K562 (cell line): ENCODE data around the gene AK4. TPM values are rescaled to one million over a fixed set of nuclear protein-coding genes. Genes with fewer than 3 reads are reported as not detected.
A peak's percentile ranks its signal among the peaks of the same experiment; 100 is the strongest.

Source experiments
- AFF1 ChIP-seq, 2 experiments: fragments of 450-650 bp; IDR thresholded peaks; 2 replicates each; pipeline ENCODE4 v1.6.1; 2018; ENCODE audit warnings: mild to moderate bottlenecking in 2 of 2, low read depth in 1 of 2; ENCODE audit not compliant: partially characterized antibody in 2 of 2
- CBX1 ChIP-seq: sonication (generic); IDR thresholded peaks from 2 replicates; pipeline ENCODE4 v1.6.1; 2016; ENCODE audit warnings: antibody characterized with exemption, low read depth, mild to moderate bottlenecking
- CREB5 ChIP-seq: fragments of 250-450 bp; sonication (Bioruptor Pico); IDR thresholded peaks from 2 replicates; pipeline ENCODE4 v1.5.0; 2020; ENCODE audit warnings: mild to moderate bottlenecking
- HDAC8 ChIP-seq: fragments of 450-650 bp; IDR thresholded peaks from 2 replicates; pipeline ENCODE4 v1.6.1; 2016; ENCODE audit warnings: mild to moderate bottlenecking, missing genetic modification characterization, moderate library complexity, missing compliant biosample characterization
- NRF1 ChIP-seq, 2 experiments: fragments of 450-650 bp; IDR thresholded peaks in 1 of 2; conservative IDR thresholded peaks in 1 of 2; 2 replicates each; pipeline ENCODE4 v1.6.1; 2014; ENCODE audit warnings: mild to moderate bottlenecking in 2 of 2
- POLR2AphosphoS5 ChIP-seq: IDR thresholded peaks from 2 replicates; pipeline ENCODE4 v1.6.1; 2011; ENCODE audit warnings: mild to moderate bottlenecking, low read depth, low read length, moderate library complexity; ENCODE audit not compliant: control insufficient read depth, insufficient read depth
- POLR3A ChIP-seq: IDR thresholded peaks from 2 replicates; pipeline ENCODE4 v1.6.1; 2011; ENCODE audit warnings: borderline replicate concordance, mild to moderate bottlenecking, moderate library complexity; ENCODE audit not compliant: insufficient read length, insufficient read depth; ENCODE audit errors: extremely low read depth
- SREBF2 ChIP-seq: sonication (generic); formaldehyde crosslinking; IDR thresholded peaks from 2 replicates; pipeline ENCODE4 v1.4.0; 2020; ENCODE audit warnings: mild to moderate bottlenecking, missing genetic modification reagents
- TOE1 ChIP-seq, 2 experiments: fragments of 450-650 bp in 1 of 2; sonication (generic) in 1 of 2; formaldehyde crosslinking in 1 of 2; IDR thresholded peaks; 2 replicates each; pipeline versions ENCODE4 v1.7.1 to v1.8.0; 2016 to 2022; ENCODE audit warnings: borderline replicate concordance in 2 of 2, mild to moderate bottlenecking in 2 of 2, antibody characterized with exemption in 1 of 2, inconsistent platforms in 1 of 2, low read depth in 1 of 2, missing genetic modification reagents in 1 of 2, moderate library complexity in 1 of 2
- UBTF ChIP-seq, 2 experiments: IDR thresholded peaks; 2 replicates each; pipeline ENCODE4 v1.6.1; 2012; ENCODE audit warnings: improper control_type of control experiment in 2 of 2, low read depth in 2 of 2, low read length in 2 of 2, borderline replicate concordance in 1 of 2
- ZNF12 ChIP-seq: sonication (generic); formaldehyde crosslinking; IDR thresholded peaks from 2 replicates; pipeline ENCODE4 v1.4.0; 2020; ENCODE audit warnings: mild to moderate bottlenecking, missing genetic modification reagents
- ZNF124 ChIP-seq: sonication (generic); formaldehyde crosslinking; IDR thresholded peaks from 2 replicates; pipeline ENCODE4 v1.8.1; 2022; ENCODE audit warnings: missing genetic modification reagents
- ZNF146 ChIP-seq: IDR thresholded peaks from one replicate; pipeline ENCODE4 v1.6.1; 2018; ENCODE audit warnings: missing compliant biosample characterization; ENCODE audit not compliant: unreplicated experiment
- ZNF175 ChIP-seq: fragments of 200-800 bp; sonication (Bioruptor generic); IDR thresholded peaks from 2 replicates; pipeline ENCODE4 v1.6.1; 2016; ENCODE audit warnings: low read depth, mild to moderate bottlenecking, missing genetic modification characterization, missing compliant biosample characterization
- ZNF699 ChIP-seq: fragments of 250-450 bp; sonication (Bioruptor Pico); IDR thresholded peaks from 2 replicates; pipeline ENCODE4 v1.8.0; 2021; ENCODE audit warnings: mild to moderate bottlenecking, moderate library complexity; ENCODE audit not compliant: insufficient replicate concordance
- polyA plus RNA-seq, 8 experiments: library from polyadenylated mRNA; depleted of rRNA in 4 of 8; stranded (reverse) in 5 of 8; unstranded in 3 of 8; fragments of >200 nt; fragmentation: Nextera tagmentation in 2 of 8; fragmentation: Illumina TruSeq in 1 of 8; extraction: Ambion mirVana in 2 of 8; extraction: Trizol in 1 of 8; gene quantifications; 2 replicates each; pipeline versions ENCODE4 v1.2.1 to v1.2.3, GENCODE V29; 2011 to 2014; ENCODE audit warnings: inconsistent platforms in 1 of 8, missing spikeins in 1 of 8
- total RNA-seq, 7 experiments: library from RNA; depleted of rRNA in 6 of 7; stranded (reverse); fragments of >200 nt in 6 of 7; fragmentation: Illumina TruSeq in 2 of 7; extraction: Trizol in 2 of 7; gene quantifications; 2 replicates each; pipeline versions ENCODE4 v1.2.1 to v1.2.3, GENCODE V29; 2011 to 2021; ENCODE audit warnings: low replicate concordance in 1 of 7

AK4 gene
- total and polyA plus RNA-seq, 9 of the 15 experiments (the other 6 are each of a cell fraction or from before 2014, with no cell fraction given) = 10.4 to 96.6 (median 21.5) TPM

GRCh38 chr1:65254320-65255034 lies 106.5 kb downstream of the AK4 start (continued):
- TF ChIP-seq AFF1 (IDR thresholded peaks at IDR 0.05; ENCODE audit: low read depth in 1 of 2, partially characterized antibody in 2 of 2) (no peak), TOE1 (IDR thresholded peaks at IDR 0.05; ENCODE audit: borderline replicate concordance) (no peak; the same call in 1 of the 2 replicates), TOE1 (CRISPR knock-in tag; IDR thresholded peaks at IDR 0.05; ENCODE audit: borderline replicate concordance, low read depth) (0 out of 2 replicates have a peak, but pooled peaks have one; percentile 48), CBX1 (peak; percentile 62; the same call in 1 of the 2 replicates), ZNF175 (peak; percentile 43; the same call in 1 of the 2 replicates), ZNF12 (CRISPR knock-in tag) (peak; percentile 86; the same call in 1 of the 2 replicates), NRF1 (conservative IDR thresholded peaks at IDR 0.05 in 1 of 2, IDR thresholded peaks at IDR 0.05 in 1 of 2) (peak in 1 of 2 experiments; percentile 66; a peak in 2 of 4 replicates), ZNF146 (CRISPR knock-in tag) (no peak), POLR2AphosphoS5 (peak; percentile 65; the same call in 1 of the 2 replicates), UBTF (IDR thresholded peaks at IDR 0.05; ENCODE audit: borderline replicate concordance in 1 of 2, low read depth in 2 of 2, low read length in 2 of 2) (peak; percentile 59 to 93; a peak in 3 of 4 replicates), POLR3A (no peak), ZNF699 (no peak), SREBF2 (no peak), HDAC8 (tag) (no peak), CREB5 (CRISPR knock-in tag) (no peak), ZNF124 (CRISPR knock-in tag) (0 out of 2 replicates have a peak, but pooled peaks have one; percentile 22)
